SK-N-SH treated with all-trans-retinoic acid at 6 μM for 48 hours (cell line): ENCODE measurements around the gene PMPCA.

Source experiments
- ATAC-seq: fragments of 200-7000 bp; cut with Tn5 transposase; 3 replicates; pipeline ENCODE4 v1.9.1; 2020; ENCODE audit warnings: mild to moderate bottlenecking, moderate library complexity
- ARNTL ChIP-seq: fragments of 450-650 bp; formaldehyde crosslinking; IDR thresholded peaks from 2 replicates; pipeline ENCODE4 v1.5.0; 2020; ENCODE audit warnings: low read depth, mild to moderate bottlenecking, moderate library complexity, borderline replicate concordance
- BACH2 ChIP-seq: fragments of 250-450 bp; sonication (Bioruptor Pico); IDR thresholded peaks from 2 replicates; pipeline ENCODE4 v1.9.0; 2021; ENCODE audit warnings: mild to moderate bottlenecking, borderline replicate concordance
- CSDC2 ChIP-seq: fragments of 250-450 bp; sonication (Bioruptor Pico); IDR thresholded peaks from 2 replicates; pipeline ENCODE4 v1.5.0; 2020; ENCODE audit warnings: mild to moderate bottlenecking, moderate library complexity
- CSRNP3 ChIP-seq: fragments of 250-450 bp; sonication (Bioruptor Pico); IDR thresholded peaks from 2 replicates; pipeline ENCODE4 v1.5.1; 2021; ENCODE audit warnings: mild to moderate bottlenecking, moderate library complexity
- ESRRG ChIP-seq: fragments of 250-450 bp; sonication (Bioruptor Pico); IDR thresholded peaks from 2 replicates; pipeline ENCODE4 v1.6.1; 2021; ENCODE audit warnings: mild to moderate bottlenecking
- GLIS3 ChIP-seq: fragments of 250-450 bp; sonication (Bioruptor Pico); IDR thresholded peaks from 2 replicates; pipeline ENCODE4 v1.5.0; 2020; ENCODE audit warnings: mild to moderate bottlenecking, moderate library complexity
- ISL1 ChIP-seq: fragments of 250-450 bp; sonication (Bioruptor Pico); IDR thresholded peaks from 2 replicates; pipeline ENCODE4 v2.1.2; 2022; ENCODE audit warnings: mild to moderate bottlenecking, moderate library complexity
- OSR1 ChIP-seq: fragments of 250-450 bp; sonication (Bioruptor Pico); IDR thresholded peaks from 2 replicates; pipeline ENCODE4 v1.8.0; 2022; ENCODE audit warnings: moderate library complexity, mild to moderate bottlenecking, inconsistent platforms
- POU6F1 ChIP-seq: fragments of 250-450 bp; sonication (Bioruptor Pico); IDR thresholded peaks from 2 replicates; pipeline ENCODE4 v1.8.0; 2021; ENCODE audit warnings: low read depth, mild to moderate bottlenecking, moderate library complexity, borderline replicate concordance
- PPARA ChIP-seq: fragments of 250-450 bp; sonication (Bioruptor Pico); IDR thresholded peaks from 2 replicates; pipeline ENCODE4 v1.5.0; 2020; ENCODE audit warnings: mild to moderate bottlenecking, borderline replicate concordance
- RARB ChIP-seq: fragments of 250-450 bp; sonication (Bioruptor Pico); IDR thresholded peaks from 2 replicates; pipeline ENCODE4 v1.8.0; 2021; ENCODE audit warnings: mild to moderate bottlenecking, moderate library complexity
- SNAI2 ChIP-seq: fragments of 250-450 bp; sonication (Bioruptor Pico); IDR thresholded peaks from 2 replicates; pipeline ENCODE4 v1.5.0; 2020; ENCODE audit warnings: mild to moderate bottlenecking, moderate library complexity
- TCF4 ChIP-seq: fragments of 250-450 bp; sonication (Bioruptor Pico); IDR thresholded peaks from 2 replicates; pipeline ENCODE4 v1.8.0; 2021; ENCODE audit warnings: mild to moderate bottlenecking, moderate library complexity, borderline replicate concordance
- TOX ChIP-seq: fragments of 250-450 bp; sonication (Bioruptor Pico); IDR thresholded peaks from 2 replicates; pipeline ENCODE4 v1.8.0; 2021; ENCODE audit warnings: mild to moderate bottlenecking, moderate library complexity, borderline replicate concordance
- TSHZ2 ChIP-seq: fragments of 250-450 bp; sonication (Bioruptor Pico); IDR thresholded peaks from 2 replicates; pipeline ENCODE4 v1.5.0; 2020; ENCODE audit warnings: mild to moderate bottlenecking, moderate library complexity
- ZC3H10 ChIP-seq: fragments of 250-450 bp; sonication (Bioruptor Pico); IDR thresholded peaks from 2 replicates; pipeline ENCODE4 v1.5.1; 2021; ENCODE audit warnings: mild to moderate bottlenecking, moderate library complexity
- ZFP3 ChIP-seq: fragments of 250-450 bp; sonication (Bioruptor Pico); IDR thresholded peaks from 2 replicates; pipeline ENCODE4 v1.5.0; 2020; ENCODE audit warnings: mild to moderate bottlenecking, moderate library complexity
- ZFP30 ChIP-seq: fragments of 450-650 bp; formaldehyde crosslinking; IDR thresholded peaks from 2 replicates; pipeline ENCODE4 v1.5.0; 2022; ENCODE audit warnings: mild to moderate bottlenecking, moderate library complexity
- ZNF565 ChIP-seq: fragments of 450-650 bp; formaldehyde crosslinking; conservative IDR thresholded peaks from 2 replicates; pipeline ENCODE4 v1.5.0; 2020; ENCODE audit warnings: low read depth, mild to moderate bottlenecking, moderate library complexity
- ZNF70 ChIP-seq: fragments of 450-650 bp; formaldehyde crosslinking; IDR thresholded peaks from 2 replicates; pipeline ENCODE4 v1.5.0; 2020; ENCODE audit warnings: mild to moderate bottlenecking, moderate library complexity
- ZNF8 ChIP-seq: fragments of 450-650 bp; formaldehyde crosslinking; IDR thresholded peaks from 2 replicates; pipeline ENCODE4 v1.5.0; 2020; ENCODE audit warnings: mild to moderate bottlenecking, moderate library complexity

The PMPCA gene

GRCh38 chr9:136453326-136453725 is 42.9 kb downstream of the PMPCA start:
- TF ChIP-seq ZNF70 (CRISPR knock-in tag) = no peak
- no peak for ATAC-seq

- no peak for ATAC-seq
- TF ChIP-seq ZNF8 (CRISPR knock-in tag) = no peak
- TF ChIP-seq GLIS3 = no peak
- no peak for TF ChIP-seq TOX (CRISPR knock-in tag)
- no peak for TF ChIP-seq ZFP30 (CRISPR knock-in tag)
- TF ChIP-seq BACH2 (CRISPR knock-in tag) = no peak
- no peak for TF ChIP-seq ZFP3 (CRISPR knock-in tag)
- TF ChIP-seq, all 23 proteins: peak for 0
These were observed 43.8 kb downstream of the PMPCA start for GRCh38 chr9:136454026-136454796.

- TF ChIP-seq RARB (CRISPR knock-in tag) (no peak), ESRRG (CRISPR knock-in tag) (no peak), TOX (CRISPR knock-in tag) (no peak), ZNF565 (no peak), TCF4 (CRISPR knock-in tag) (no peak), ZFP3 (CRISPR knock-in tag) (no peak)
- ATAC-seq = no peak; the same call in 2 of the 3 replicates
These were observed 44.9 kb downstream of the PMPCA start for GRCh38 chr9:136455043-136456002.

GRCh38 chr9:136456258-136456657 is 45.8 kb downstream of the PMPCA start:
- no peak for ATAC-seq
- no peak for TF ChIP-seq ZFP3 (CRISPR knock-in tag)
- TF ChIP-seq BACH2 (CRISPR knock-in tag) = no peak
- TF ChIP-seq ZNF70 (CRISPR knock-in tag) = no peak
- no peak for TF ChIP-seq ZNF565
- no peak for TF ChIP-seq CSRNP3
- no peak for TF ChIP-seq TOX (CRISPR knock-in tag)
- no peak for TF ChIP-seq PPARA (CRISPR knock-in tag)
- no peak for TF ChIP-seq OSR1 (CRISPR knock-in tag)
- no peak for TF ChIP-seq POU6F1 (CRISPR knock-in tag)
- TF ChIP-seq RARB (CRISPR knock-in tag) = no peak
- no peak for TF ChIP-seq ESRRG (CRISPR knock-in tag)
- TF ChIP-seq ZFP30 (CRISPR knock-in tag) = no peak
- no peak for TF ChIP-seq ISL1 (CRISPR knock-in tag)

- ATAC-seq = no peak
- TF ChIP-seq CSRNP3 = no peak
- TF ChIP-seq TSHZ2 (CRISPR knock-in tag) = no peak
- TF ChIP-seq BACH2 (CRISPR knock-in tag) = no peak
- no peak for TF ChIP-seq ESRRG (CRISPR knock-in tag)
- TF ChIP-seq ZNF70 (CRISPR knock-in tag) = no peak
- no peak for TF ChIP-seq SNAI2 (CRISPR knock-in tag)
- no peak for TF ChIP-seq ZNF565
- no peak for TF ChIP-seq TOX (CRISPR knock-in tag)
- no peak for TF ChIP-seq OSR1 (CRISPR knock-in tag)
- no peak for TF ChIP-seq POU6F1 (CRISPR knock-in tag)
- no peak for TF ChIP-seq ZNF8 (CRISPR knock-in tag)
- TF ChIP-seq ISL1 (CRISPR knock-in tag) = no peak
- no peak for TF ChIP-seq CSDC2
- TF ChIP-seq ARNTL (CRISPR knock-in tag) = no peak
- TF ChIP-seq ZC3H10 (CRISPR knock-in tag) = no peak
- TF ChIP-seq TCF4 (CRISPR knock-in tag) = no peak
These were observed 46.9 kb downstream of the PMPCA start for GRCh38 chr9:136457326-136457725.
